ENCODE data around the gene P4HTM. TPM values are rescaled to one million over a fixed set of nuclear protein-coding genes. Genes with fewer than 3 reads are reported as not detected.
A peak's percentile ranks its signal among the peaks of the same experiment; 100 is the strongest.

The P4HTM gene
- total RNA-seq, 4 donors from 2014 or later: 18.5 to 57.2 (median 27.9) TPM

- Histone ChIP-seq H3K27ac (peak overlapping the region; percentile 83), H3K9me3 (no peaks in the 10 kb centered on the region), H3K4me3 (peak overlapping the region; percentile 90), H3K36me3 (peaks cover 35% of the 10 kb centered on the region), H3K27me3 (no peaks in the 10 kb centered on the region), H3K4me1 (peaks cover 41% of the 10 kb centered on the region)
- WGBS: 73% methylated on average over 2 of the region's 23 CpGs
- peak in 1 of 2 donors; percentile 73 for DNase-seq (ENCODE audit: low spot score in 2 of 2)
- TF ChIP-seq EP300 (IDR thresholded peaks at IDR 0.05) (no peak), CTCF (IDR thresholded peaks at IDR 0.05) (no peak), POLR2AphosphoS5 (IDR thresholded peaks at IDR 0.05) (peak in 1 of 3 donors; percentile 33), POLR2A (IDR thresholded peaks at IDR 0.05) (no peak)
These were observed 27.4 kb downstream of the P4HTM start for GRCh38 chr3:49017229-49017970.

GRCh38 chr3:49017971-49018706 lies 28.1 kb downstream of the P4HTM start, which contains the start of gene DALRD3:
Gene DALRD3 (minus strand): TSS chr3:49018580. CDS start chr3:49018564, 16 bp downstream.
- peaks cover 31% of the 10 kb centered on the region for H3K36me3 ChIP-seq
- peak; percentile 82 to 84 for DNase-seq (ENCODE audit: low spot score in 2 of 2)
- H3K4me1 ChIP-seq: peaks cover 41% of the 10 kb centered on the region
- H3K27ac ChIP-seq: peak within 1 kb of the TSS; percentile 83
- TF ChIP-seq POLR2A (IDR thresholded peaks at IDR 0.05) (peak in 1 of 2 donors; percentile 30), POLR2AphosphoS5 (IDR thresholded peaks at IDR 0.05) (peak in 2 of 3 donors; percentile 36 to 40), CTCF (IDR thresholded peaks at IDR 0.05) (no peak), EP300 (IDR thresholded peaks at IDR 0.05) (no peak)
- no peaks in the 10 kb centered on the region for H3K9me3 ChIP-seq
- H3K27me3 ChIP-seq: no peaks in the 10 kb centered on the region
- 2% methylated on average over 16 of the region's 85 CpGs for WGBS
- H3K4me3 ChIP-seq: peak within 1 kb of the TSS; percentile 90

GRCh38 chr3:49018707-49019006 lies 28.6 kb downstream of the P4HTM start:
- Histone ChIP-seq H3K27me3 (no peaks in the 10 kb centered on the region), H3K4me3 (peak overlapping the region; percentile 90), H3K9me3 (no peaks in the 10 kb centered on the region), H3K27ac (peak overlapping the region; percentile 83), H3K4me1 (peaks cover 43% of the 10 kb centered on the region), H3K36me3 (peaks cover 35% of the 10 kb centered on the region)
- WGBS: under 1% methylated on average over 18 of the region's 18 CpGs
- no peak for TF ChIP-seq POLR2A (IDR thresholded peaks at IDR 0.05)
- no peak for TF ChIP-seq CTCF (IDR thresholded peaks at IDR 0.05)
- no peak for TF ChIP-seq POLR2AphosphoS5 (IDR thresholded peaks at IDR 0.05)
- no peak for TF ChIP-seq EP300 (IDR thresholded peaks at IDR 0.05)
- no peak for DNase-seq (ENCODE audit: low spot score in 2 of 2)

- peak overlapping the region; percentile 95 for H3K4me3 ChIP-seq
- H3K9me3 ChIP-seq: no peaks in the 10 kb centered on the region
- no peak for DNase-seq (ENCODE audit: low spot score in 2 of 2)
These were observed 29.9 kb downstream of the P4HTM start for GRCh38 chr3:49019941-49020329.

More at GRCh38 chr3:49019941-49020329, 29.9 kb downstream of the P4HTM start:
- no peak for TF ChIP-seq EP300 (IDR thresholded peaks at IDR 0.05)
- TF ChIP-seq CTCF (IDR thresholded peaks at IDR 0.05): no peak
- TF ChIP-seq POLR2AphosphoS5 (IDR thresholded peaks at IDR 0.05): no peak
- TF ChIP-seq POLR2A (IDR thresholded peaks at IDR 0.05): no peak
- peaks cover 38% of the 10 kb centered on the region for H3K36me3 ChIP-seq
- WGBS: 53% methylated on average over 11 of the region's 12 CpGs
- peaks cover 42% of the 10 kb centered on the region for H3K4me1 ChIP-seq
- H3K27ac ChIP-seq: peak overlapping the region; percentile 100
- no peaks in the 10 kb centered on the region for H3K27me3 ChIP-seq
